H1 (cell line): ENCODE measurements around the gene PLAC9. TPM values are rescaled to one million over a fixed set of nuclear protein-coding genes. Genes with fewer than 3 reads are reported as not detected.
"Not testable (repeated sequence)": the region's sequence is repeated elsewhere in the genome, so short reads cannot be mapped to it uniquely, and the experiment has no call there.

Source experiments
- CTCF ChIA-PET: fragments of 300-600 bp; sonication (Branson Sonifier 250); formaldehyde crosslinking; loops from one replicate; lab custom pipeline; 2021; ENCODE audit not compliant: partially characterized antibody; lab: Charles Lee
- POLR2A ChIA-PET: fragments of 300-600 bp; sonication (Branson Sonifier 250); formaldehyde crosslinking; loops from one replicate; lab custom pipeline; 2021; ENCODE audit warnings: inconsistent platforms; ENCODE audit not compliant: partially characterized antibody; lab: Charles Lee
- DNase-seq, 2 experiments: peaks; one replicate each; pipeline versions ENCODE4 v3.0.0 to v3.0.0-alpha.2; 2010 to 2022; ENCODE audit warnings: low spot score in 2 of 2, low read depth in 1 of 2, mixed read lengths in 1 of 2
- FAIRE-seq: peaks from 2 replicates; lab custom pipeline; 2011; peaks lifted over from hg19 to GRCh38; lab: Jason Lieb, UNC
- H2AFZ ChIP-seq: 2 replicates; pipeline ENCODE4 v1.8.1; 2012; ENCODE audit warnings: low read length, inconsistent platforms
- H2AK5ac ChIP-seq: 2 replicates; pipeline ENCODE4 v1.6.1; 2013; ENCODE audit warnings: low read depth, low read length
- H2BK120ac ChIP-seq: replicated peaks from 2 replicates; pipeline ENCODE3; 2013; ENCODE audit warnings: low read depth, low read length, inconsistent platforms
- H2BK12ac ChIP-seq: 2 replicates; pipeline ENCODE4 v1.6.1; 2013; ENCODE audit warnings: low read depth, low read length
- H2BK15ac ChIP-seq: 2 replicates; pipeline ENCODE4 v1.6.1; 2013; ENCODE audit warnings: low read length
- H2BK20ac ChIP-seq: 2 replicates; pipeline ENCODE4 v1.6.1; 2013; ENCODE audit warnings: low read length
- H2BK5ac ChIP-seq: 2 replicates; pipeline ENCODE4 v1.6.1; 2013; ENCODE audit warnings: low read depth, low read length
- H3K14ac ChIP-seq: 2 replicates; pipeline ENCODE4 v1.6.1; 2013; ENCODE audit warnings: inconsistent platforms; ENCODE audit not compliant: insufficient read length
- H3K18ac ChIP-seq: 2 replicates; pipeline ENCODE4 v1.6.1; 2013; ENCODE audit warnings: low read length; ENCODE audit errors: extremely low read depth
- H3K23ac ChIP-seq: 2 replicates; pipeline ENCODE4 v1.6.1; 2013; ENCODE audit warnings: inconsistent platforms; ENCODE audit not compliant: insufficient read length
- H3K23me2 ChIP-seq: 2 replicates; pipeline ENCODE4 v1.6.1; 2013; ENCODE audit warnings: low read depth, low read length
- H3K27ac ChIP-seq: 2 replicates; pipeline ENCODE4 v1.6.1; 2011; ENCODE audit warnings: low read depth, low read length, inconsistent platforms
- H3K27me3 ChIP-seq, 4 experiments: replicated peaks in 1 of 4; 1 replicate in 1 of 4; 2 replicates in 3 of 4; pipeline versions ENCODE4 v1.6.1 to v1.8.1; 2011 to 2013; ENCODE audit warnings: low read length in 3 of 4, mild to moderate bottlenecking in 3 of 4, inconsistent platforms in 2 of 4, mixed read lengths in 2 of 4, moderate library complexity in 1 of 4; ENCODE audit not compliant: control insufficient read depth in 3 of 4, insufficient read depth in 3 of 4; ENCODE audit errors: extremely low read depth in 1 of 4
- H3K36me3 ChIP-seq, 4 experiments: 2 replicates each; pipeline versions ENCODE4 v1.6.1 to v1.8.1; 2011 to 2013; ENCODE audit warnings: mild to moderate bottlenecking in 4 of 4, low read length in 3 of 4, moderate library complexity in 2 of 4, control low read depth in 1 of 4, inconsistent platforms in 1 of 4; ENCODE audit not compliant: insufficient read depth in 4 of 4, control insufficient read depth in 2 of 4
- H3K4ac ChIP-seq: replicated peaks from 2 replicates; pipeline ENCODE3; 2013; ENCODE audit warnings: low read length, low read depth, mixed read lengths, inconsistent platforms; ENCODE audit not compliant: insufficient read length
- H3K4me1 ChIP-seq, 4 experiments: replicated peaks in 1 of 4; 1 replicate in 1 of 4; 2 replicates in 3 of 4; pipeline versions ENCODE4 v1.6.1 to v1.8.1; 2011 to 2013; ENCODE audit warnings: low read length in 3 of 4, inconsistent platforms in 2 of 4, mixed read lengths in 1 of 4; ENCODE audit not compliant: insufficient read depth in 4 of 4, control insufficient read depth in 3 of 4
- H3K4me2 ChIP-seq, 2 experiments: 2 replicates each; pipeline versions ENCODE4 v1.6.1 to v1.8.1; 2011 to 2013; ENCODE audit warnings: low read depth in 2 of 2, low read length in 2 of 2, control low read depth in 1 of 2, inconsistent platforms in 1 of 2, mild to moderate bottlenecking in 1 of 2; ENCODE audit not compliant: insufficient read depth in 1 of 2
- H3K4me3 ChIP-seq, 4 experiments: fragments of 200-600, 300-600 bp in 1 of 4; sonication (generic), shearing (Covaris generic), sonication (Bioruptor Twin) in 1 of 4; 2 replicates each; pipeline versions ENCODE4 v1.5.1 to v1.8.1; 2011 to 2016; ENCODE audit warnings: low read length in 4 of 4, low read depth in 3 of 4, control low read depth in 2 of 4, inconsistent platforms in 2 of 4, mild to moderate bottlenecking in 2 of 4, mixed read lengths in 1 of 4, moderate library complexity in 1 of 4; ENCODE audit not compliant: insufficient read depth in 2 of 4; ENCODE audit errors: extremely low read depth in 1 of 4
- H3K56ac ChIP-seq: replicated peaks from 2 replicates; pipeline ENCODE3; 2013; ENCODE audit warnings: low read depth, mild to moderate bottlenecking, mixed read lengths, low read length, inconsistent platforms; ENCODE audit not compliant: insufficient read length
- H3K79me1 ChIP-seq: 2 replicates; pipeline ENCODE4 v1.6.1; 2013; ENCODE audit warnings: low read depth, low read length, control low read depth
- H3K79me2 ChIP-seq, 2 experiments: 2 replicates each; pipeline versions ENCODE4 v1.6.1 to v1.8.1; 2012 to 2013; ENCODE audit warnings: low read length in 2 of 2, mild to moderate bottlenecking in 2 of 2, inconsistent platforms in 1 of 2; ENCODE audit not compliant: insufficient read depth in 2 of 2, control insufficient read depth in 1 of 2
- H3K9ac ChIP-seq, 4 experiments: replicated peaks in 1 of 4; 1 replicate in 1 of 4; 2 replicates in 3 of 4; pipeline versions ENCODE4 v1.6.1 to v1.8.1; 2011 to 2013; ENCODE audit warnings: low read depth in 3 of 4, low read length in 3 of 4, control low read depth in 2 of 4, mild to moderate bottlenecking in 2 of 4, moderate library complexity in 2 of 4, inconsistent platforms in 1 of 4; ENCODE audit errors: extremely low read depth in 1 of 4
- H3K9me3 ChIP-seq, 2 experiments: 2 replicates each; pipeline versions ENCODE4 v1.6.1 to v1.8.1; 2012 to 2013; ENCODE audit warnings: mild to moderate bottlenecking in 2 of 2, moderate library complexity in 2 of 2, control low read depth in 1 of 2, inconsistent platforms in 1 of 2, low read depth in 1 of 2, low read length in 1 of 2, mixed read lengths in 1 of 2; ENCODE audit not compliant: insufficient read depth in 2 of 2
- H4K20me1 ChIP-seq, 2 experiments: replicated peaks in 1 of 2; 2 replicates each; pipeline versions ENCODE3 to v1.8.1; 2011 to 2013; ENCODE audit warnings: inconsistent platforms in 2 of 2, low read length in 2 of 2, mild to moderate bottlenecking in 1 of 2; ENCODE audit not compliant: insufficient read depth in 2 of 2, control insufficient read depth in 1 of 2
- H4K5ac ChIP-seq: 2 replicates; pipeline ENCODE4 v1.6.1; 2013; ENCODE audit warnings: low read length, low read depth, mixed read lengths, inconsistent platforms; ENCODE audit not compliant: insufficient read length
- H4K8ac ChIP-seq: 2 replicates; pipeline ENCODE4 v1.8.0; 2013; ENCODE audit warnings: mild to moderate bottlenecking, moderate library complexity, low read length, inconsistent platforms; ENCODE audit not compliant: insufficient read depth; ENCODE audit errors: extremely low read depth
- H4K91ac ChIP-seq: replicated peaks from 2 replicates; pipeline ENCODE3; 2013; ENCODE audit warnings: low read length, mixed read lengths, inconsistent platforms; ENCODE audit not compliant: insufficient read length
- WGBS, 2 experiments: shearing (Covaris generic) in 1 of 2; methylation state at CpG; one replicate each; pipeline versions ENCODE4 v1.1.6 to v1.1.7; 2013 to 2015; ENCODE audit warnings: low lambda C conversion rate in 2 of 2, mixed read lengths in 2 of 2, inconsistent platforms in 1 of 2, low coverage in 1 of 2, missing lambda C conversion rate in 1 of 2; ENCODE audit not compliant: insufficient replicate concordance in 2 of 2, insufficient coverage in 1 of 2, insufficient read length in 1 of 2; ENCODE audit errors: extremely low coverage in 1 of 2, missing lambda C conversion rate in 1 of 2; 5-methylcytosine and 5-hydroxymethylcytosine counted together
- polyA plus RNA-seq, 7 experiments: library from polyadenylated mRNA; depleted of rRNA in 3 of 7; stranded (reverse) in 5 of 7; unstranded in 2 of 7; fragments of >200 nt in 5 of 7; fragments of 200-250 nt in 2 of 7; gene quantifications; 1 replicate in 5 of 7; 2 replicates in 1 of 7; 4 replicates in 1 of 7; pipeline versions ENCODE4 v1.2.1 to v1.2.3, GENCODE V29; 2011 to 2013; ENCODE audit warnings: missing spikeins in 2 of 7, mixed read lengths in 2 of 7
- total RNA-seq: library from RNA; stranded (reverse); fragmentation: NEBNext Ultra II Directional; extraction: Animal tissue kit (Norgen Biotek cat#: 25700); gene quantifications from 2 replicates; pipeline ENCODE4 v1.2.1, GENCODE V29; 2021

PLAC9 gene
- total and polyA plus RNA-seq, 2 of the 8 experiments (the other 6 are each of a cell fraction or from before 2014, with no cell fraction given), result 8.4 to 16.7 TPM

- H2BK15ac ChIP-seq, DNase-seq, H3K36me3 ChIP-seq, H3K18ac ChIP-seq, H4K91ac ChIP-seq, H3K4ac ChIP-seq, H2BK20ac ChIP-seq, H3K79me2 ChIP-seq, H3K27me3 ChIP-seq, H3K4me3 ChIP-seq, H3K14ac ChIP-seq, H2BK5ac ChIP-seq, POLR2A ChIA-PET, H3K9ac ChIP-seq, H4K20me1 ChIP-seq, H3K4me2 ChIP-seq, H4K8ac ChIP-seq, H3K56ac ChIP-seq, H2AK5ac ChIP-seq, H3K23me2 ChIP-seq, FAIRE-seq, H3K4me1 ChIP-seq, H3K23ac ChIP-seq, H3K79me1 ChIP-seq, H3K9me3 ChIP-seq, H3K27ac ChIP-seq, H2AFZ ChIP-seq, H2BK12ac ChIP-seq, H2BK120ac ChIP-seq, H4K5ac ChIP-seq: not testable (repeated sequence)
- CTCF ChIA-PET, result interaction anchor here (0.7 kb wide), 1 partner anchor 51 kb away, joined by 3 read pairs; no protein-coding TSS in a partner anchor
- 92% methylated on average over 1 of the region's 2 CpGs; no CpG with 5 or more reads in 1 of the 2 experiments for WGBS, 2 experiments
Measured at GRCh38 chr10:80098272-80098671, 34.3 kb upstream of the PLAC9 start.

- H3K4ac ChIP-seq, H3K36me3 ChIP-seq, H3K23me2 ChIP-seq, H3K27ac ChIP-seq, H3K14ac ChIP-seq, H4K20me1 ChIP-seq, H3K79me1 ChIP-seq, H3K23ac ChIP-seq, H4K5ac ChIP-seq, H3K9me3 ChIP-seq, FAIRE-seq, H2BK120ac ChIP-seq, H2AK5ac ChIP-seq, POLR2A ChIA-PET, H2BK5ac ChIP-seq, H3K56ac ChIP-seq, H4K91ac ChIP-seq, H2BK15ac ChIP-seq, H2AFZ ChIP-seq, H3K4me2 ChIP-seq, H3K79me2 ChIP-seq, H4K8ac ChIP-seq, H3K4me3 ChIP-seq, H3K18ac ChIP-seq, DNase-seq, H3K27me3 ChIP-seq, H3K9ac ChIP-seq: not testable (repeated sequence)
- CTCF ChIA-PET, result interaction anchor here (1.5 kb wide), 1 partner anchor 52 kb away, joined by 3 read pairs; no protein-coding TSS in a partner anchor
- Histone ChIP-seq H2BK20ac (peak overlapping the region; percentile 3; the same call in 1 of the 2 replicates), H2BK12ac (peak overlapping the region; percentile 60; the same call in 1 of the 2 replicates), H3K4me1 (peaks cover 1 to 15% (median 10%) of the 10 kb centered on the region in 4 experiments; a peak in 6 of 7 replicates)
- 87% methylated on average over 8 of the region's 8 CpGs; no CpG with 5 or more reads in 1 of the 2 experiments for WGBS, 2 experiments
Measured at GRCh38 chr10:80099295-80099694, 33.2 kb upstream of the PLAC9 start.
